Progenitor cell of endocrine pancreas (in vitro differentiated cells): Measurements from ENCODE around the gene RBKS. TPM values are rescaled to one million over a fixed set of nuclear protein-coding genes. Genes with fewer than 3 reads are reported as not detected.
A peak's percentile ranks its signal among the peaks of the same experiment; 100 is the strongest.

ENCODE experiments used
- DNase-seq: peaks from one replicate; pipeline ENCODE4 v3.0.0; 2021; ENCODE audit warnings: low spot score; ENCODE audit not compliant: unreplicated experiment
- H3K27ac Mint-ChIP-seq: 2 replicates; pipeline ENCODE4 v1.8.0; 2021; ENCODE audit warnings: mild to moderate bottlenecking, moderate library complexity, mixed read lengths
- H3K27me3 Mint-ChIP-seq: 2 replicates; pipeline ENCODE4 v1.8.0; 2021; ENCODE audit warnings: mixed read lengths
- H3K36me3 Mint-ChIP-seq: 2 replicates; pipeline ENCODE4 v1.8.0; 2022; ENCODE audit warnings: mixed read lengths; ENCODE audit not compliant: insufficient read depth
- H3K4me1 Mint-ChIP-seq: 2 replicates; pipeline ENCODE4 v1.8.0; 2021; ENCODE audit warnings: low read depth, mixed read lengths
- H3K4me3 Mint-ChIP-seq: 2 replicates; pipeline ENCODE4 v1.8.0; 2021; ENCODE audit warnings: low read depth, mild to moderate bottlenecking, moderate library complexity, mixed read lengths
- H3K9me3 Mint-ChIP-seq: 2 replicates; pipeline ENCODE4 v1.8.0; 2021; ENCODE audit warnings: low read depth, mixed read lengths
- total RNA-seq: library from RNA; stranded (reverse); gene quantifications from 2 replicates; pipeline ENCODE4 v1.2.1, GENCODE V29; 2021
- TF ChIP-seq, protein P1 (sequence below): fragments of 200-600 bp; sonication (generic); IDR thresholded peaks from one replicate; pipeline ENCODE4 v1.5.0; 2021; ENCODE audit warnings: antibody characterized with exemption, mild to moderate bottlenecking; ENCODE audit not compliant: unreplicated experiment

RBKS gene
- total RNA-seq, 1 donor from 2014 or later: 5.4 TPM

DNA sequence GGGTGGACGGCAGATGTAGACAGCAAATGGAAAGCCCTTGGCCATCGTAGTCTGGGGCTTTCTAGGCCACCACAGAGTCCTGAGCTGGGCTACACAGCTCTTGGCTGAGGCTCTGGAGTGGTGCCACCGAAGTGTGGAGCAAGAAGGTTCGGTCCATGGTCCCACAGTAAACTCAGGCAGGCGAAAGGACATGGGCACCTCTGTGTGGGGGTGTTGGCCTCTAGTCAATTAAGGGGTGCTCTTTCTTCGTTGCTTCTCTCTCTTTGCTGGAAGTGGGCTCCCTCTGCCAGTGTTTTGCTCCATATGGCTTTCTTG lies 153.3 kb downstream of the RBKS start:
- H3K4me3 Mint-ChIP-seq: no peak overlapping the region
- DNase-seq: no peak
- no peaks in the 10 kb centered on the region for H3K36me3 Mint-ChIP-seq
- peaks cover 12% of the 10 kb centered on the region for H3K27me3 Mint-ChIP-seq
- TF ChIP-seq, protein P1, sequence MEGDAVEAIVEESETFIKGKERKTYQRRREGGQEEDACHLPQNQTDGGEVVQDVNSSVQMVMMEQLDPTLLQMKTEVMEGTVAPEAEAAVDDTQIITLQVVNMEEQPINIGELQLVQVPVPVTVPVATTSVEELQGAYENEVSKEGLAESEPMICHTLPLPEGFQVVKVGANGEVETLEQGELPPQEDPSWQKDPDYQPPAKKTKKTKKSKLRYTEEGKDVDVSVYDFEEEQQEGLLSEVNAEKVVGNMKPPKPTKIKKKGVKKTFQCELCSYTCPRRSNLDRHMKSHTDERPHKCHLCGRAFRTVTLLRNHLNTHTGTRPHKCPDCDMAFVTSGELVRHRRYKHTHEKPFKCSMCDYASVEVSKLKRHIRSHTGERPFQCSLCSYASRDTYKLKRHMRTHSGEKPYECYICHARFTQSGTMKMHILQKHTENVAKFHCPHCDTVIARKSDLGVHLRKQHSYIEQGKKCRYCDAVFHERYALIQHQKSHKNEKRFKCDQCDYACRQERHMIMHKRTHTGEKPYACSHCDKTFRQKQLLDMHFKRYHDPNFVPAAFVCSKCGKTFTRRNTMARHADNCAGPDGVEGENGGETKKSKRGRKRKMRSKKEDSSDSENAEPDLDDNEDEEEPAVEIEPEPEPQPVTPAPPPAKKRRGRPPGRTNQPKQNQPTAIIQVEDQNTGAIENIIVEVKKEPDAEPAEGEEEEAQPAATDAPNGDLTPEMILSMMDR: no peak
- H3K4me1 Mint-ChIP-seq: peaks cover 14% of the 10 kb centered on the region
- H3K27ac Mint-ChIP-seq: no peak overlapping the region
- H3K9me3 Mint-ChIP-seq: peaks cover 7% of the 10 kb centered on the region

DNA sequence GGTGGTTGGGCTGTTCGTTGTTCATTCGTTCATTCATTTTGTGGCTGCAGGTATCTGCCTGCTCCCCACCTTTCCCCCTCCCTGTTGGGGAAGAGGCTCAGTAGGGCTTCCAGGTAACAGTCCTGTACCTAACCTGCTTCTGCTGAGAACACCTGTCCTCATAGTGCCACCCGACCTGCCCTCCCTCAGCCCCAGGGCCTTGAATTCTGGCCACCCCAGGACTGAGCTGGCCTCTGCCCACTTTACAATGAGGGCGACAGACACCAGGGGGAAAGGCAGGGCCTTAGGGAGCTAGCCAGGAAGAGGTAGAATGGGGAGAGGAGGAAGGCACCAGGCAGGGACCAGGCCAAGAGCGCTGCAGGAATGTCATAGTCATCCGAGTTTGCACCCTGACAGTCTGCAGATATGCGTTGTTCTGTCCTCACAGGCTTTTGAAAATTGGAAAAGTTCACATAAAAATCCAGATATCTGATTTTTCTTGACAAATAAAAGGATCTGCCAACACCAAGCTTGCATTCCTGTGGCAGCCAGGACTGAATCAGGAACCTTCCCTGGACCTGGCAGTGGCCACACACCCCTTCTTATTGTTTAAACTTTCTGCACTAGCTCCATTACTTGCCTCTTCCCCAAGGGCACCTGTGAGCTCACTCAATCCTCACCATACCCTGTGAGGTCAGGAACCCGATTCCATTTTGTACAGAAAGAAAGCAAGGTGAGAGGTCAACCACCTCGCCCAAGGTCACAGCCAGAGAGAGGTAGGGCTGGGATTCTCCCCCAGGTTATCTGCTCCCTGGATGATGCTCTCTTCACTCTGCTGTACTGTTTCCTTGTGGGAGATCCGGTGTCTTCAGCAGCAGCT lies 153.9 kb downstream of the RBKS start:
- Mint-ChIP-seq H3K4me3 (no peak overlapping the region), H3K27me3 (peaks cover 12% of the 10 kb centered on the region), H3K4me1 (peaks cover 14% of the 10 kb centered on the region), H3K36me3 (no peaks in the 10 kb centered on the region), H3K9me3 (peaks cover 6% of the 10 kb centered on the region), H3K27ac (no peak overlapping the region)
- TF ChIP-seq, protein P1: no peak
- no peak for DNase-seq

DNA sequence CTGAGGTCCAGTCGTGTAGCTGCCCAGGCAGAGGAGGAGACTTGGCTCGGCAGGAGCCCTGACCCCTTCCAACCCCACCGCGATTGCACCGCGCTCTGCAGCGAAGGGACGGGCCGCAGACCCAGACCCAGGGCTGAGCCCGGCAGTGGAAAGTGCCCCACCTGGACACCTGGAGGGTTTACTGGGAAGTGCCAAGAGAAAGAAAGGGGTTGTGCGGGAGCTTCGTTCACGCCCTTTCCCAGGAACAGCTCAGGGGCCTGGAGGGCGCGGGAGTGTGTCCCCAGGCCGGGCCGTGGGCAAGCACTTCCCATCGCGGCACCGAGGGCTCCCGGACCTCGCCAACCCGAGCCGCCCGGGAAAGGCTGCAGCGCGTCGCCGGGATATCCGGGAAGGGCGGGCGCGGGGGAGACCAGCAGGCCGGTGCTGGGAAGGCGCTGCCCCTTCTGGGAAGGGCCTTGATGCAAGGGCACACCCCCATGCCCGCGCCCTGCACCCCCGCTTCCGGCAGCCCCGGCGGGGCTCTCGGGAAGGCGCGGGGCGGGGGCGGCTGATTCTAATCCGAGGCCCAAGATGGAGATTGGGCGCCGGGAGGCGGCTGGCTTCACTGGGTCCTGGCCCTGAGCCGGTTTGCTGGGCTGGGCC lies 154.8 kb downstream of the RBKS start:
- TF ChIP-seq, protein P1: no peak
- H3K27ac Mint-ChIP-seq: no peak overlapping the region
- DNase-seq: peak; percentile 26
- peaks cover 12% of the 10 kb centered on the region for H3K27me3 Mint-ChIP-seq
- peaks cover 14% of the 10 kb centered on the region for H3K4me1 Mint-ChIP-seq
- peak overlapping the region; percentile 73 for H3K4me3 Mint-ChIP-seq
- H3K36me3 Mint-ChIP-seq: no peaks in the 10 kb centered on the region
- no peaks in the 10 kb centered on the region for H3K9me3 Mint-ChIP-seq

DNA sequence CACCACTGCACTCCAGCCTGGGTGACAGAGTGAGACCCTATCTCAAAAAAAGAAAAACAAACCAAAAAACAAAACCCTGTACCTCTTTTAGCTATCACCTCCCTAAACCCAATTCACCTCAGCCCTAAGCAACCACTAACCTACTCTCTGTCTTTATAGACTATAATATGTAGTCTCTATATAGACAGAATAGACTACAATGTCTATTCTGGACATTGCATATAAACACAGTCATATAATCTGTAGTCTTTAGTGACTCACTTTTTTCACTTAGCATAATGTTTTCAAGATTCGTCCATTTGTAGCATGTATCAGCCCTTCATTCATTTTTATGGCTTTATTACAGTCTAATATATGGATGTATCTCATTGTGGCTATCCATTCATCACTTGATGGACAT lies 155.9 kb downstream of the RBKS start:
- no peaks in the 10 kb centered on the region for H3K9me3 Mint-ChIP-seq
- no peak overlapping the region for H3K4me3 Mint-ChIP-seq

More for the DNA sequence above, 155.9 kb downstream of the RBKS start:
- Mint-ChIP-seq H3K27ac (no peak overlapping the region), H3K4me1 (peaks cover 14% of the 10 kb centered on the region), H3K27me3 (peaks cover 12% of the 10 kb centered on the region), H3K36me3 (no peaks in the 10 kb centered on the region)
- TF ChIP-seq, protein P1: no peak
- DNase-seq: no peak

Other genes starting within 250 kb of the RBKS start
- 47.6 and 48.1 TPM in 2 replicates for gene SUPT7L, start 226.8 kb downstream of the RBKS start, total RNA-seq
- 19.5 and 22.1 TPM in 2 replicates for gene SLC4A1AP, start 226.5 kb downstream of the RBKS start, total RNA-seq
- 59.7 and 63.3 TPM in 2 replicates for gene MRPL33, start 118.7 kb downstream of the RBKS start, total RNA-seq
- gene BABAM2, start 342 bp upstream of the RBKS start, total RNA-seq: 37.1 and 37.6 TPM in 2 replicates